Measurements from ENCODE around the gene DERL3. TPM values are rescaled to one million over a fixed set of nuclear protein-coding genes. Genes with fewer than 3 reads are reported as not detected.

Gene DERL3
- total and polyA plus RNA-seq, 2 donors (not counting 1 experiment from before 2014, with no cell fraction given) = 77.0 to 142 TPM

DNA sequence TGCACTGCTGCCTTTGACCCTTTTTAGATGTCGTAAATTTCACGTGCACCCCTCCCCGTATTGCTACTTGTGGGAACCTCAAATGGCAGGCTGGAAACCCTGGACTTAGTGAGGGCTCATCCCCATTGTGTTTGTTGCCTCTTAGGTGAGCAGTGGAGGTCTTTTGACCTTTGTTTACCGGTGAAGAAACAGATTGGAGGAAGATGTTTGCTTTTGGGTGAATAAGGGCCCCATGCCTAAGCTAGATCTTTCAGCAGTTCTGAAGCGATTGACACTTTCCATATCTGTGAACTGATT, 51.3 kb downstream of the DERL3 start:
- CTCF ChIA-PET = interaction anchor here (1.7 to 3.2 kb wide), 3 partner anchors 17 to 70 kb away, joined by 6 to 20 read pairs (median 6); partner anchors contain the start of gene SLC2A11

More for the DNA sequence above, 51.3 kb downstream of the DERL3 start:
- no peak for ATAC-seq (ENCODE audit: low read depth)
- H2AFZ ChIP-seq (ENCODE audit: insufficient read depth, low read depth, low read length, poor library complexity, severe bottlenecking) = peak overlapping the region; percentile 81
- peak overlapping the region; percentile 95 for H3K9ac ChIP-seq (ENCODE audit: low read length)
- Mint-ChIP-seq H3K27me3 (no peaks in the 10 kb centered on the region), H3K4me1 (peaks cover 44% of the 10 kb centered on the region), H3K4me3 (peak overlapping the region; percentile 95), H3K9me3 (ENCODE audit: insufficient read depth) (no peaks in the 10 kb centered on the region), H3K27ac (peak overlapping the region; percentile 91)
- TF ChIP-seq, protein P1, sequence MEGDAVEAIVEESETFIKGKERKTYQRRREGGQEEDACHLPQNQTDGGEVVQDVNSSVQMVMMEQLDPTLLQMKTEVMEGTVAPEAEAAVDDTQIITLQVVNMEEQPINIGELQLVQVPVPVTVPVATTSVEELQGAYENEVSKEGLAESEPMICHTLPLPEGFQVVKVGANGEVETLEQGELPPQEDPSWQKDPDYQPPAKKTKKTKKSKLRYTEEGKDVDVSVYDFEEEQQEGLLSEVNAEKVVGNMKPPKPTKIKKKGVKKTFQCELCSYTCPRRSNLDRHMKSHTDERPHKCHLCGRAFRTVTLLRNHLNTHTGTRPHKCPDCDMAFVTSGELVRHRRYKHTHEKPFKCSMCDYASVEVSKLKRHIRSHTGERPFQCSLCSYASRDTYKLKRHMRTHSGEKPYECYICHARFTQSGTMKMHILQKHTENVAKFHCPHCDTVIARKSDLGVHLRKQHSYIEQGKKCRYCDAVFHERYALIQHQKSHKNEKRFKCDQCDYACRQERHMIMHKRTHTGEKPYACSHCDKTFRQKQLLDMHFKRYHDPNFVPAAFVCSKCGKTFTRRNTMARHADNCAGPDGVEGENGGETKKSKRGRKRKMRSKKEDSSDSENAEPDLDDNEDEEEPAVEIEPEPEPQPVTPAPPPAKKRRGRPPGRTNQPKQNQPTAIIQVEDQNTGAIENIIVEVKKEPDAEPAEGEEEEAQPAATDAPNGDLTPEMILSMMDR (IDR thresholded peaks at IDR 0.05) = no peak
- TF ChIP-seq EZH2 (IDR thresholded peaks at IDR 0.05; ENCODE audit: borderline replicate concordance, insufficient read depth, low read depth, low read length, poor library complexity, severe bottlenecking) = no peak
- WGBS (ENCODE audit: insufficient coverage) = 0% methylated on average over 4 of the region's 5 CpGs
- H3K27me3 ChIP-seq (replicated peaks in 1 of 4; ENCODE audit: control extremely low read depth in 1 of 4, control insufficient read depth in 3 of 4, insufficient read depth in 4 of 4, low read length in 3 of 4) = no peaks in the 10 kb centered on the region
- intact Hi-C loops (cut with micrococcal nuclease) = loop anchor here (1.0 to 10.0 kb wide), 8 partner anchors 13 to 227 kb away; partner anchors contain the start of genes CABIN1 and MMP11
- POLR2A ChIA-PET = interaction anchor here (1.0 to 2.9 kb wide), 7 partner anchors 12 to 62 kb away, joined by 3 to 29 read pairs (median 9); partner anchors contain the start of genes DERL3, VPREB3 and ZNF70
- no peak for DNase-seq
- H3K79me2 ChIP-seq (ENCODE audit: control insufficient read depth, insufficient read depth, low read length) = peaks cover 52% of the 10 kb centered on the region
- peak overlapping the region; percentile 80 for H3K4me2 ChIP-seq (replicated peaks; ENCODE audit: low read depth, low read length, poor library complexity, severe bottlenecking)
- peak overlapping the region; percentile 48 to 98 for H3K27ac ChIP-seq (ENCODE audit: low read length in 2 of 2)
- peak overlapping the region; percentile 72 to 95 (median 84) for H3K4me3 ChIP-seq (ENCODE audit: control extremely low read depth in 1 of 5, extremely low read depth in 1 of 5, insufficient read depth in 1 of 5, low read depth in 2 of 5, low read length in 4 of 5)
- no peaks in the 10 kb centered on the region for H3K9me3 ChIP-seq (ENCODE audit: control extremely low read depth in 1 of 3, control insufficient read depth in 2 of 3, insufficient read depth in 1 of 3, low read length in 2 of 3)
- H3K36me3 ChIP-seq (replicated peaks in 1 of 2; ENCODE audit: control extremely low read depth in 1 of 2, control insufficient read depth in 1 of 2, extremely low read depth in 1 of 2, insufficient read depth in 2 of 2, low read length in 1 of 2) = peaks cover 0 to 14% of the 10 kb centered on the region in 2 experiments
- peaks cover 49% of the 10 kb centered on the region for H4K20me1 ChIP-seq (ENCODE audit: control insufficient read depth, insufficient read depth, low read length, poor library complexity, severe bottlenecking)
- peaks cover 48 to 58% of the 10 kb centered on the region in 2 donors for H3K4me1 ChIP-seq (ENCODE audit: control insufficient read depth in 2 of 2, insufficient read depth in 2 of 2, low read length in 2 of 2)

All from B cell (primary cell).